Stimulated activated CD4-positive, alpha-beta T cell treated with anti-CD3 and anti-CD28 coated beads, Interleukin-1b, Interleukin-23, amount 100 ng/mL, for 1 hour (primary cell): ENCODE measurements around the gene SUCLG1.
A peak's percentile ranks its signal among the peaks of the same experiment; 100 is the strongest.
"Not testable (repeated sequence)": the region's sequence is repeated elsewhere in the genome, so short reads cannot be mapped to it uniquely, and the experiment has no call there.

Experiments used
- DNase-seq, 2 donors: peaks; one replicate each; pipeline ENCODE4 v3.0.0-alpha.2; 2020; ENCODE audit warnings: low read depth in 2 of 2

SUCLG1 gene

GRCh38 chr2:84459018-84459943 is at the start of gene SUCLG1:
SUCLG1 (minus strand) TSS chr2:84459280; CDS start chr2:84459269, 11 bp downstream.
- peak; percentile 59 to 61 for DNase-seq

- DNase-seq = no peak
Observed at GRCh38 chr2:84498150-84498799, 39.2 kb upstream of the SUCLG1 start.

- no peak for DNase-seq
Observed at GRCh38 chr2:84497285-84497684, 38.2 kb upstream of the SUCLG1 start.

- DNase-seq = no peak
Observed at GRCh38 chr2:84496386-84496785, 37.3 kb upstream of the SUCLG1 start.

GRCh38 chr2:84495539-84496146 is 36.6 kb upstream of the SUCLG1 start:
- DNase-seq = no peak

GRCh38 chr2:84494070-84494469 is 35.0 kb upstream of the SUCLG1 start:
- DNase-seq = no peak

- DNase-seq = no peak
Observed at GRCh38 chr2:84493514-84493913, 34.4 kb upstream of the SUCLG1 start.

GRCh38 chr2:84492571-84492970 is 33.5 kb upstream of the SUCLG1 start:
- no peak for DNase-seq

GRCh38 chr2:84491741-84492140 is 32.7 kb upstream of the SUCLG1 start:
- DNase-seq = no peak

GRCh38 chr2:84491256-84491655 is 32.2 kb upstream of the SUCLG1 start:
- DNase-seq = no peak

- no peak for DNase-seq
Observed at GRCh38 chr2:84487298-84487996, 28.4 kb upstream of the SUCLG1 start.

GRCh38 chr2:84486441-84487115 is 27.5 kb upstream of the SUCLG1 start:
- no peak for DNase-seq

- no peak for DNase-seq
Observed at GRCh38 chr2:84483320-84483719, 24.2 kb upstream of the SUCLG1 start.

- no peak for DNase-seq
Observed at GRCh38 chr2:84482603-84483002, 23.5 kb upstream of the SUCLG1 start.

- no peak for DNase-seq
Observed at GRCh38 chr2:84481702-84482101, 22.6 kb upstream of the SUCLG1 start.

- DNase-seq = no peak
Observed at GRCh38 chr2:84478867-84479266, 19.8 kb upstream of the SUCLG1 start.

- DNase-seq = no peak
Observed at GRCh38 chr2:84477886-84478285, 18.8 kb upstream of the SUCLG1 start.

- DNase-seq = no peak
Observed at GRCh38 chr2:84474176-84474575, 15.1 kb upstream of the SUCLG1 start.

- no peak for DNase-seq
Observed at GRCh38 chr2:84472856-84473565, 13.9 kb upstream of the SUCLG1 start.

GRCh38 chr2:84472423-84472822 is 13.3 kb upstream of the SUCLG1 start:
- DNase-seq = not testable (repeated sequence)

GRCh38 chr2:84467389-84467788 is 8.3 kb upstream of the SUCLG1 start:
- no peak for DNase-seq
